Heart left ventricle (tissue), 16 donors: ENCODE measurements around the gene PVR. TPM values are rescaled to one million over a fixed set of nuclear protein-coding genes. Genes with fewer than 3 reads are reported as not detected.
"Not testable (repeated sequence)": the region's sequence is repeated elsewhere in the genome, so short reads cannot be mapped to it uniquely, and the experiment has no call there.

ENCODE experiments used
- ATAC-seq, 4 donors: fragments of 200-7000 bp; cut with Tn5 transposase; one replicate each; pipeline ENCODE4 v1.9.1; 2020 to 2022; ENCODE audit warnings: moderate library complexity in 4 of 4, mild to moderate bottlenecking in 3 of 4, moderate number of reproducible peaks in 1 of 4
- DNase-seq, 5 donors: peaks; one replicate each; pipeline ENCODE4 v3.0.0-alpha.2; 2020
- H3K27ac ChIP-seq, 12 donors: fragments of 200-600 bp; sonication (generic) in 4 of 12; one replicate each; pipeline versions ENCODE4 v1.5.0 to v1.8.0; 2016 to 2022; ENCODE audit warnings: mild to moderate bottlenecking in 2 of 12
- H3K27me3 ChIP-seq, 9 donors: fragments of 200-600 bp; sonication (generic) in 2 of 9; one replicate each; pipeline versions ENCODE4 v1.5.1 to v1.8.0; 2016 to 2022; ENCODE audit warnings: mild to moderate bottlenecking in 3 of 9
- H3K36me3 ChIP-seq, 9 donors: fragments of 200-600 bp; sonication (generic) in 2 of 9; one replicate each; pipeline versions ENCODE4 v1.5.0 to v1.8.0; 2018 to 2022; ENCODE audit warnings: mild to moderate bottlenecking in 2 of 9
- H3K4me1 ChIP-seq, 12 donors: fragments of 200-600 bp; sonication (generic) in 4 of 12; one replicate each; pipeline versions ENCODE4 v1.5.0 to v1.8.0; 2016 to 2022; ENCODE audit warnings: mild to moderate bottlenecking in 3 of 12
- H3K4me3 ChIP-seq, 12 donors: fragments of 200-600 bp; sonication (generic) in 4 of 12; one replicate each; pipeline versions ENCODE4 v1.5.0 to v1.8.0; 2017 to 2022; ENCODE audit warnings: mild to moderate bottlenecking in 9 of 12, moderate library complexity in 4 of 12
- H3K9me3 ChIP-seq, 12 donors: fragments of 200-600 bp; sonication (generic) in 4 of 12; one replicate each; pipeline versions ENCODE4 v1.5.0 to v1.8.0; 2016 to 2022; ENCODE audit warnings: mild to moderate bottlenecking in 1 of 12
- POLR2A ChIP-seq, 2 donors: fragments of 450-650 bp; IDR thresholded peaks; one replicate each; pipeline ENCODE4 v1.6.1; 2017; ENCODE audit warnings: antibody characterized with exemption in 2 of 2, mild to moderate bottlenecking in 2 of 2, moderate library complexity in 2 of 2
- WGBS, 4 donors: extraction: QIAGEN DNeasy Blood & Tissue Kit in 2 of 4; methylation state at CpG; one replicate each; pipeline versions ENCODE4 v1.1.5 to v1.1.7; 2013 to 2018; 5-methylcytosine and 5-hydroxymethylcytosine counted together
- intact Hi-C, 10 donors: fragments of 100-400 bp; cut with DNase I; formaldehyde crosslinking; loops; one replicate each; pipeline versions ENCODE4 v1.11.1 to v1.14.2; 2022
- polyA plus RNA-seq, 2 donors: library from polyadenylated mRNA; stranded (reverse); fragments of 200-250 nt; gene quantifications; one replicate each; pipeline ENCODE4 v1.2.3, GENCODE V29; 2013
- total RNA-seq, 9 donors: library from RNA; depleted of rRNA in 2 of 9; stranded (reverse); fragments of >200 nt in 2 of 9; fragmentation: NEBNext Ultra II Directional in 3 of 9; extraction: Animal tissue kit (Norgen Biotek cat#: 25700) in 3 of 9; gene quantifications; one replicate each; pipeline versions ENCODE4 v1.1.0 to v1.2.4, GENCODE V29; 2016 to 2023
- TF ChIP-seq, protein P1 (sequence below), 12 donors: fragments of 200-600 bp; sonication (generic) in 4 of 12; IDR thresholded peaks; one replicate each; pipeline versions ENCODE4 v1.5.0 to v1.8.0; 2018 to 2022; ENCODE audit warnings: antibody characterized with exemption in 12 of 12, mild to moderate bottlenecking in 5 of 12
- donor health status: ischemic (EF 13 %, LVEDD 7.1; RV severe dilation, severe dysfunction).
- donor health status: healthy with polysubstance abuse.
- donor health status: DM: no; HTN: yes; CAD: no.
- donor health status: DM: no; HTN: no; CAD: no.
- donor health status: ischemic (EF 25% LVEDD 6.9; RV normal size, moderate dysfunction).
- donor health status: ischemic (EF 25% LVEDD 5.7; RV mildly dilated, moderate dysfunction).
- donor health status: healthy.
- donor health status: DM: yes; HTN: yes; CAD: no.
- donor health status: ischemic (EF 35%, LVEDD 5.7; RV mildly dilated, moderate dysfunction).
- donor health status: nonischemic (EF 11% LVEDD 7.7; RV severe dilation, severe dysfunction).
- donor health status: DM: yes; HTN: yes; CAD: no.
- donor health status: PGD.
- donor health status: ischemic (EF 29% LVEDD 5.4; RV normal size, mild dysfunction).
- donor health status: nonischemic (EF 23%, LVEDD 6.1; RV moderate dilation, normal function).

The PVR gene
- total and polyA plus RNA-seq, 11 donors, result 33.7 to 143 (median 49.1) TPM

DNA sequence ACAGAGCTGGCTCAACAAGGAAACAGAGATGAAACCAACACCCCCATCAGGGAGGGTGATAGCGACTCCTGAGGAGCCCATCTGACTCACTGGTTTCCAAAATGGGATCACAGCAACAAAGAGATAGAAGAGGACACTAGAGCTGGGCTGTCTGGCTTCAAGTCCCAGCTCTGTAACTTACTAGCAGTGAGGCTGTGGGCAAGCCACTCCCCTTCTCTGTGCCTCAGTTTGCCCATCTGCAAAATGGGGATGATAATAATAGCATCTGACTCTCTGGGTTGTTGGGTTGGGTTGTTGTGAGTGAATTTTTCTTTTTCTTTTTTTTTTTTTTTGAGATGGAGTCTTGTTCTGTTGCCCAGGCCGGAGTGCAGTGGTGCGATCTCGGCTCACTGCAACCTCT is 16.1 kb upstream of the PVR start:
- Histone ChIP-seq H3K27ac (no peak overlapping the region), H3K4me1 (peaks cover 0 to 11% (median 0%) of the 10 kb centered on the region in 12 donors), H3K27me3 (no peaks in the 10 kb centered on the region), H3K9me3 (no peaks in the 10 kb centered on the region), H3K36me3 (no peaks in the 10 kb centered on the region), H3K4me3 (no peak overlapping the region)
- intact Hi-C loops, result no loop called here
- no peak for DNase-seq
- WGBS, 4 donors, result 89 to 97% (median 97%) methylated on average over 4 of the region's 4 CpGs
- ATAC-seq, result no peak
- no peak for TF ChIP-seq POLR2A (IDR thresholded peaks at IDR 0.05)
- TF ChIP-seq, protein P1, sequence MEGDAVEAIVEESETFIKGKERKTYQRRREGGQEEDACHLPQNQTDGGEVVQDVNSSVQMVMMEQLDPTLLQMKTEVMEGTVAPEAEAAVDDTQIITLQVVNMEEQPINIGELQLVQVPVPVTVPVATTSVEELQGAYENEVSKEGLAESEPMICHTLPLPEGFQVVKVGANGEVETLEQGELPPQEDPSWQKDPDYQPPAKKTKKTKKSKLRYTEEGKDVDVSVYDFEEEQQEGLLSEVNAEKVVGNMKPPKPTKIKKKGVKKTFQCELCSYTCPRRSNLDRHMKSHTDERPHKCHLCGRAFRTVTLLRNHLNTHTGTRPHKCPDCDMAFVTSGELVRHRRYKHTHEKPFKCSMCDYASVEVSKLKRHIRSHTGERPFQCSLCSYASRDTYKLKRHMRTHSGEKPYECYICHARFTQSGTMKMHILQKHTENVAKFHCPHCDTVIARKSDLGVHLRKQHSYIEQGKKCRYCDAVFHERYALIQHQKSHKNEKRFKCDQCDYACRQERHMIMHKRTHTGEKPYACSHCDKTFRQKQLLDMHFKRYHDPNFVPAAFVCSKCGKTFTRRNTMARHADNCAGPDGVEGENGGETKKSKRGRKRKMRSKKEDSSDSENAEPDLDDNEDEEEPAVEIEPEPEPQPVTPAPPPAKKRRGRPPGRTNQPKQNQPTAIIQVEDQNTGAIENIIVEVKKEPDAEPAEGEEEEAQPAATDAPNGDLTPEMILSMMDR (IDR thresholded peaks at IDR 0.05), result no peak

- Histone ChIP-seq H3K4me3 (no peak overlapping the region), H3K4me1 (peaks cover 0 to 15% (median 6%) of the 10 kb centered on the region in 12 donors), H3K27me3 (no peaks in the 10 kb centered on the region), H3K36me3 (no peaks in the 10 kb centered on the region), H3K27ac (no peak overlapping the region), H3K9me3 (no peaks in the 10 kb centered on the region)
- WGBS, 4 donors, result 91 to 93% (median 92%) methylated on average over 3 of the region's 3 CpGs
- ATAC-seq (no peak), DNase-seq (no peak)
- intact Hi-C loops, result no loop called here
- TF ChIP-seq POLR2A (IDR thresholded peaks at IDR 0.05), result no peak
- TF ChIP-seq, protein P1 (IDR thresholded peaks at IDR 0.05), result no peak
These were observed 14.9 kb upstream of the PVR start for GRCh38 chr19:44628793-44629192.

- H3K27ac ChIP-seq, intact Hi-C loops, DNase-seq, ATAC-seq, H3K4me3 ChIP-seq, H3K36me3 ChIP-seq, H3K9me3 ChIP-seq, H3K27me3 ChIP-seq: not testable (repeated sequence)
- 91 to 94% (median 92%) methylated on average over 8 of the region's 8 CpGs for WGBS, 4 donors
- peaks cover 0 to 32% (median 10%) of the 10 kb centered on the region in 12 donors for H3K4me1 ChIP-seq
These were observed 12.1 kb upstream of the PVR start for GRCh38 chr19:44631611-44632010.

DNA sequence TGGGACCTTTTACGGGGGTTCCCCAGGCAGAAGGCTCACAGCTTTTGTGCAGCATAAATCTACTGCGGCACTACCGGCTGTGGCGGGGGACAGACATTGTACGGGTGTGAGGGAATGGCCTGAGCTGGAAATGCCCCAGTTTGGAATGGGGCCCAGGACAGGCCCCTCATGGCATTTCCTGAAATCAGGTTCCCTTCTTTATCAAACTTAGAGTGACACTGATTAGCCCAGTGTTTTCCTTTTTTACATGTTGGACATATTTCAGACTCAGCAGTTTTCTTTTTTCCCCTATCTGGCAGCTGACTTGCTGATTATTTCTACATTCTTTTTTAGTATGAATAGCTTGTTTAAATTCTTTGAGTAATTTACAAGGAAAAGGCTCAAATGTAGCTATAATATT is 9.7 kb upstream of the PVR start:
- H3K4me3 ChIP-seq, result peak overlapping the region in 9 of 12 donors; percentile 10 to 44 (median 19)
- H3K27me3 ChIP-seq, DNase-seq, intact Hi-C loops, ATAC-seq, H3K9me3 ChIP-seq, H3K36me3 ChIP-seq: not testable (repeated sequence)
- H3K4me1 ChIP-seq, result peaks cover 0 to 33% (median 10%) of the 10 kb centered on the region in 12 donors
- 2 to 6% (median 5%) methylated on average over 5 of the region's 5 CpGs for WGBS, 4 donors
- H3K27ac ChIP-seq, result peak overlapping the region in 10 of 12 donors; percentile 3 to 63 (median 44)

- ATAC-seq, result no peak
- peak overlapping the region in 5 of 12 donors; percentile 30 to 54 (median 46) for H3K27ac ChIP-seq
- 95 to 99% (median 96%) methylated on average over 2 of the region's 2 CpGs for WGBS, 4 donors
- no peak overlapping the region for H3K4me3 ChIP-seq
- no peaks in the 10 kb centered on the region for H3K9me3 ChIP-seq
- H3K36me3 ChIP-seq, result no peaks in the 10 kb centered on the region
- H3K4me1 ChIP-seq, result peaks cover 0 to 33% (median 10%) of the 10 kb centered on the region in 12 donors
- H3K27me3 ChIP-seq, result no peaks in the 10 kb centered on the region
- no peak for DNase-seq
- intact Hi-C loops, result no loop called here
- no peak for TF ChIP-seq POLR2A (IDR thresholded peaks at IDR 0.05)
- TF ChIP-seq, protein P1 (IDR thresholded peaks at IDR 0.05), result no peak
These were observed 8.9 kb upstream of the PVR start for GRCh38 chr19:44634785-44635184.
